ENCODE data around the gene EXD2. TPM values are rescaled to one million over a fixed set of nuclear protein-coding genes. Genes with fewer than 3 reads are reported as not detected.

The EXD2 gene
- total and polyA plus RNA-seq, 2 of the 13 experiments (the other 11 are each of a cell fraction or from before 2014, with no cell fraction given): 9.5 to 15.1 TPM

GRCh38 chr14:69261761-69262331 lies 70.5 kb downstream of the EXD2 start (continued):
- TF ChIP-seq ZNF781 (CRISPR knock-in tag; IDR thresholded peaks at IDR 0.05; ENCODE audit: borderline replicate concordance, not compliant biosample characterization) (no peak), NFATC3 (CRISPR knock-in tag; IDR thresholded peaks at IDR 0.05) (no peak), ZNF30 (CRISPR knock-in tag; IDR thresholded peaks at IDR 0.05) (no peak), LCORL (IDR thresholded peaks at IDR 0.05) (no peak), LCORL (CRISPR knock-in tag; IDR thresholded peaks at IDR 0.05) (0 out of 2 replicates have a peak, but pooled peaks have one; percentile 12), ZNF615 (CRISPR knock-in tag; IDR thresholded peaks at IDR 0.05; ENCODE audit: borderline replicate concordance) (no peak), ZNF768 (CRISPR knock-in tag; IDR thresholded peaks at IDR 0.05) (no peak), NFIB (CRISPR knock-in tag; IDR thresholded peaks at IDR 0.05; ENCODE audit: borderline replicate concordance) (no peak), POLR2AphosphoS5 (IDR thresholded peaks at IDR 0.05; ENCODE audit: low read depth, low read length) (no peak), ZNF564 (CRISPR knock-in tag; IDR thresholded peaks at IDR 0.05) (no peak), SOX5 (CRISPR knock-in tag; IDR thresholded peaks at IDR 0.05; ENCODE audit: borderline replicate concordance) (no peak), RNF2 (conservative IDR thresholded peaks at IDR 0.05; ENCODE audit: low read depth) (no peak), EZH2 (conservative IDR thresholded peaks at IDR 0.05; ENCODE audit: low read depth, low read length) (no peak), ZNF512 (CRISPR knock-in tag; IDR thresholded peaks at IDR 0.05) (0 out of 2 replicates have a peak, but pooled peaks have one; percentile 24), KDM5B (CRISPR knock-in tag; IDR thresholded peaks at IDR 0.05; ENCODE audit: borderline replicate concordance) (no peak), HOXA5 (CRISPR knock-in tag; IDR thresholded peaks at IDR 0.05) (no peak), NRL (CRISPR knock-in tag; IDR thresholded peaks at IDR 0.05; ENCODE audit: borderline replicate concordance) (0 out of 2 replicates have a peak, but pooled peaks have one; percentile 52), ZNF503 (CRISPR knock-in tag; IDR thresholded peaks at IDR 0.05) (no peak), BORCS8-MEF2B (CRISPR knock-in tag; IDR thresholded peaks at IDR 0.05) (no peak), ZFP82 (CRISPR knock-in tag; IDR thresholded peaks at IDR 0.05; ENCODE audit: borderline replicate concordance) (no peak), ZC3H13 (CRISPR knock-in tag; IDR thresholded peaks at IDR 0.05) (no peak), PATZ1 (CRISPR knock-in tag; IDR thresholded peaks at IDR 0.05) (peak; percentile 38), RXRA (CRISPR knock-in tag; IDR thresholded peaks at IDR 0.05) (no peak), KLF12 (CRISPR knock-in tag; IDR thresholded peaks at IDR 0.05; ENCODE audit: borderline replicate concordance) (no peak), FOXC1 (CRISPR knock-in tag; IDR thresholded peaks at IDR 0.05; ENCODE audit: borderline replicate concordance) (no peak), CCDC6 (CRISPR knock-in tag; IDR thresholded peaks at IDR 0.05) (no peak), RFXANK (CRISPR knock-in tag; IDR thresholded peaks at IDR 0.05) (no peak), ZFP1 (CRISPR knock-in tag; IDR thresholded peaks at IDR 0.05) (no peak)

Measured in HepG2 (cell line).